ENCODE data around the gene SERPINB1. TPM values are rescaled to one million over a fixed set of nuclear protein-coding genes. Genes with fewer than 3 reads are reported as not detected.

The SERPINB1 gene
- 22.3 TPM for polyA plus RNA-seq (2013, experiment 1 of 2)
- polyA plus RNA-seq (2013, experiment 2 of 2): 23.4 TPM

DNA sequence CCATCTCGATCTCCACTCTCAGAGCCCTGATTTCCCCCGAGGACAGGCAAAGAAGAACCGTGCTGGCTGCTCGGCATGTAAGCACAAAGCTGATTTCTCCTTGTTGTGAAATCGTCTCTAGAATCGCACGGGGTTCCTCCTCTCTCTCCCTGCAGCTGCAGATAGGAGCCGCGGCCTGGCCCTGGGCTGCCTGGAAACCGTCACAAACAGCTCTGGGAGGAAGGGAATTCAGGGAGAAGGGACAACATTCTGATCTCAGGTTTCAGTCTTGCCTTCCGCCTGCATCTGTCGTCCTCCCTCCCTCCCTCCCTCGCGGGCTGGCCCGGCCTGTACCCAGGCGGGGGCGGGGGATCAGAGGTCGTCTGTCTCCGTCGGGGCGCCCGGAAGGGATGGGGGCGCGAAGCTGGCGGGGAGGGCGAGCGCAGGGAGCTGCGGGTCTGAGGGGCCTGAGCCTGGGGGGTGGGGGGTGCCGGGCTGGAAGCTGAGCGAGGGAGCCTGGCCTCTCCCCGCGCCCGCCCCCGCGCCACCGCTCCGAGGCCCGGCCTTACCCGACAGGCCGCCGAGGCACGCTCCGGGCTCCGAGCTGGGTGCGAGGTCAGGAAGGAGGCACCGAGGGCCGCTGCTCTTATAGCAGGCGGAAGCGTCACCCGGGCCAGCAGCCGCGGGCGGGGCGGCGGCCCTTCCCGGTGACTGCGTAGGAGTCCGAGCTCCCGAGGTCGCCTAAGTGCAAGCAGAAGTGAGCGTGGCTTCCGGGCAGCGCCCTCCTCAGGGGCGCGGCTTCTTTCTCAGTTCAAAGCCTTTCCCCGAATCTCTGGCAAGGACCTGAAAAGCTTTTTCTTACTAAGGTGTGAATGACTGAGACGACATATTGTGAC, at the start of gene SERPINB1:
TSS of gene SERPINB1 (minus strand) at position 600 of the 875 bp plus-strand sequence. CDS start 1,277 bp downstream, outside the sequence.
- Histone ChIP-seq H2AFZ (ENCODE audit: low read depth, low read length) (peak within 1 kb of the TSS; percentile 58), H2BK120ac (ENCODE audit: low read depth, low read length) (peak within 1 kb of the TSS; percentile 91), H2BK15ac (ENCODE audit: low read depth, poor library complexity, severe bottlenecking) (peak within 1 kb of the TSS; percentile 82), H3K4me1 (ENCODE audit: control insufficient read depth, insufficient read depth, low read depth, low read length) (peaks cover 19% of the 10 kb centered on the region), H2AK5ac (ENCODE audit: low read length, severe bottlenecking) (no peak within 1 kb of the TSS), H3K27me3 (ENCODE audit: control insufficient read depth in 1 of 2, insufficient read depth in 1 of 2, low read length in 2 of 2) (no peaks in the 10 kb centered on the region), H3K36me3 (ENCODE audit: control insufficient read depth in 1 of 2, insufficient read depth in 2 of 2, low read depth in 1 of 2, low read length in 2 of 2) (peaks cover 4 to 36% of the 10 kb centered on the region in 2 experiments), H3K18ac (ENCODE audit: low read depth in 1 of 2, low read length in 2 of 2) (peak within 1 kb of the TSS; percentile 84 to 88), H4K91ac (ENCODE audit: low read length) (peak within 1 kb of the TSS; percentile 89), H3K4me3 (ENCODE audit: insufficient read depth in 1 of 2, low read depth in 1 of 2, low read length in 2 of 2) (peak within 1 kb of the TSS; percentile 58 to 78), H4K8ac (ENCODE audit: low read length) (peak within 1 kb of the TSS; percentile 93), H2BK5ac (ENCODE audit: low read depth, low read length, poor library complexity, severe bottlenecking) (no peak within 1 kb of the TSS), H3K23ac (ENCODE audit: low read length in 2 of 2) (no peak within 1 kb of the TSS), H3K79me1 (replicated peaks; ENCODE audit: low read length, poor library complexity, severe bottlenecking) (peaks cover 5% of the 10 kb centered on the region), H3K9ac (ENCODE audit: low read length) (peak within 1 kb of the TSS; percentile 90), H2BK12ac (ENCODE audit: low read length in 2 of 2) (peak within 1 kb of the TSS; percentile 49 to 91), H3K27ac (ENCODE audit: low read length, poor library complexity, severe bottlenecking) (peak within 1 kb of the TSS; percentile 65), H3K9me3 (ENCODE audit: control insufficient read depth, low read length) (no peaks in the 10 kb centered on the region), H3K4me2 (ENCODE audit: low read length, poor library complexity, severe bottlenecking) (peak within 1 kb of the TSS; percentile 22), H3K4ac (ENCODE audit: low read depth in 1 of 2, low read length in 2 of 2) (peak within 1 kb of the TSS; percentile 35 to 88), H3K14ac (ENCODE audit: low read length in 2 of 2) (peak within 1 kb of the TSS in 1 of 2 experiments; percentile 16)
- WGBS: 3% methylated on average over 50 of the region's 67 CpGs
- peak; percentile 98 for DNase-seq

DNA sequence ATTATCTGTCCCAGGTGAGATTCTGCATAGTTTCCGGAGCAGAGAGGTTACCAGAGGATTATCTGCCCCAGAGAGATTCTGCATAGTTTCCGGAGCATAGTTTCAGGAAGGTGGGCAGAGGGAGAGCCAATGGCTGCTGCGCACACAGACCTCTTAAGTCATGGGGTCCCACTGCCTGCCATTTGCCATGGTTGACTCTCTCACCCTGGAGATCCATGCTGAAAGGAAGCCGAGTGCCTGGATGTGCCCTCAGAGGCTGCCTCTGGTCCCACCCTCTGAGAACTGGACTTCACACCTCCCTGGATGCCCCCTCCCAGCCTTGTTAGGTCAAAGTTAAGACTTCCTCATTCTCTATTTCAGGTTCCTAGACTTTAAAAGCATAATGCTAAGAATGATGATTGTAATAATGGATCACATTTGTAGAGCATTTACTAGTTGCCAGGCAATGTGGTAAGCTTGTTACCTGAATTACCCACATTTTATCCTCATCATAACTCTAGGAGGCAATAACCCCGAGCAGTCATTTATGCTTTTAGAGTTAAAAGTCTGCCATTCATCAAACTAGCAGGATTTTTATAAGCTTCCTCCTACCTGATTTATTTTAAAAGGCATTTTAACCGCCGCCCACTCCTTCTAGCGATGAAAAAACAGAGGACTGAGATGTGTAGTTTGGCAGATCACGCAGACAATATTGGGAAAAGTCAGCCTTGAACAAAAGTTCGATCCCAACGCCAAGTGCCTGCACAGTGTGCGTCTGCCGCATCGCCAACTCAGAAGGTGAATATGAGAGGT, 49.5 kb upstream of the SERPINB1 start:
- Histone ChIP-seq H3K36me3 (ENCODE audit: control insufficient read depth in 1 of 2, insufficient read depth in 2 of 2, low read depth in 1 of 2, low read length in 2 of 2) (peaks cover 12 to 17% of the 10 kb centered on the region in 2 experiments), H3K4me3 (ENCODE audit: insufficient read depth in 1 of 2, low read depth in 1 of 2, low read length in 2 of 2) (no peak overlapping the region), H2BK120ac (ENCODE audit: low read depth, low read length) (no peak overlapping the region), H3K27ac (ENCODE audit: low read length, poor library complexity, severe bottlenecking) (no peak overlapping the region), H2BK12ac (ENCODE audit: low read length in 2 of 2) (no peak overlapping the region), H2BK15ac (ENCODE audit: low read depth, poor library complexity, severe bottlenecking) (no peak overlapping the region), H3K27me3 (ENCODE audit: control insufficient read depth in 1 of 2, insufficient read depth in 1 of 2, low read length in 2 of 2) (no peaks in the 10 kb centered on the region), H2BK5ac (ENCODE audit: low read depth, low read length, poor library complexity, severe bottlenecking) (no peak overlapping the region), H3K18ac (ENCODE audit: low read depth in 1 of 2, low read length in 2 of 2) (no peak overlapping the region), H4K91ac (ENCODE audit: low read length) (no peak overlapping the region), H3K4me1 (ENCODE audit: control insufficient read depth, insufficient read depth, low read depth, low read length) (no peaks in the 10 kb centered on the region), H3K23ac (ENCODE audit: low read length in 2 of 2) (no peak overlapping the region), H3K79me1 (replicated peaks; ENCODE audit: low read length, poor library complexity, severe bottlenecking) (no peaks in the 10 kb centered on the region), H2AFZ (ENCODE audit: low read depth, low read length) (no peak overlapping the region), H2AK5ac (ENCODE audit: low read length, severe bottlenecking) (no peak overlapping the region), H3K14ac (ENCODE audit: low read length in 2 of 2) (no peak overlapping the region), H3K4ac (ENCODE audit: low read depth in 1 of 2, low read length in 2 of 2) (no peak overlapping the region), H3K9ac (ENCODE audit: low read length) (no peak overlapping the region), H4K8ac (ENCODE audit: low read length) (no peak overlapping the region), H3K9me3 (ENCODE audit: control insufficient read depth, low read length) (no peaks in the 10 kb centered on the region), H3K4me2 (ENCODE audit: low read length, poor library complexity, severe bottlenecking) (no peak overlapping the region)
- WGBS: 97% methylated on average over 14 of the region's 14 CpGs
- DNase-seq: no peak

DNA sequence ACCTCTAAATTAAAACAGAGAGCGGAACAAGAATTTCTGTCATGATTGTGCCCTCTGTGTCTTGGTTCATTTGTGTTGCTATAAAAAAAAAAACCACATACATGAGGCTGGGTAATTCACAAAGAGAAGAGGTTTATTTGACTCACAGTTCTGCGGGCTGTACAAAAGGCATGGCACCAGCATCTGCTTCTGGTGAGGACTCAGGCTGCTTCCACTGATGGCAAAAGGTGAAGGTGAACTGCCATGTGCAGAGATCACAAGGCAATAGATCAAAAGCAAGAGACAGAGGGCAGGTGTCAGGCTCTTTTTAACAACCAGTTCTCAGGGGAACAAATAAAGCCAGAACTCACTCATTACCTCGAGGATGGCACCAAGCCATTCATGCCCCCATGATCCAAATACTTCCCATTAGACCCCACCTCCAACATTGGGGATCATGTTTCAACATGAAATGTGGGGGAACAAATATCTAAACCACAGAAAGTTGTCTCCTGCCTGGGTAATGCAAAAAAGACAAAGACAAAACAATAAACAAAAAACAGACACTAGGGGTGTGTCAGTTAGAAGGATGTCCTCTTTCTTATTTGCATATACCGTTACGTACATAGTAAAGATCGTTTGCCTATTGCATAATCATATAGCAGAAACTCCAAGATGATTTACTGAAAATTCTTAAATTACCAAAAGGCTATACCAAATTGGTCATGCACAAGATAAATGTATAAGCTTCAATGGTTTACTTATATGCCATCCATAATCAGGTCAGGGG, 44.5 kb upstream of the SERPINB1 start:
- no peak overlapping the region for H3K18ac ChIP-seq (ENCODE audit: low read depth in 1 of 2, low read length in 2 of 2)
- H3K23ac ChIP-seq (ENCODE audit: low read length in 2 of 2): no peak overlapping the region
- H3K4ac ChIP-seq (ENCODE audit: low read depth in 1 of 2, low read length in 2 of 2): no peak overlapping the region
- H3K4me1 ChIP-seq (ENCODE audit: control insufficient read depth, insufficient read depth, low read depth, low read length): no peaks in the 10 kb centered on the region
- no peak overlapping the region for H2BK12ac ChIP-seq (ENCODE audit: low read length in 2 of 2)
- no peak overlapping the region for H2BK5ac ChIP-seq (ENCODE audit: low read depth, low read length, poor library complexity, severe bottlenecking)
- DNase-seq: no peak
- H4K8ac ChIP-seq (ENCODE audit: low read length): no peak overlapping the region
- no peak overlapping the region for H2BK120ac ChIP-seq (ENCODE audit: low read depth, low read length)
- H3K9ac ChIP-seq (ENCODE audit: low read length): no peak overlapping the region
- H3K27ac ChIP-seq (ENCODE audit: low read length, poor library complexity, severe bottlenecking): no peak overlapping the region
- H3K36me3 ChIP-seq (ENCODE audit: control insufficient read depth in 1 of 2, insufficient read depth in 2 of 2, low read depth in 1 of 2, low read length in 2 of 2): peaks cover 4 to 7% of the 10 kb centered on the region in 2 experiments
- no peaks in the 10 kb centered on the region for H3K9me3 ChIP-seq (ENCODE audit: control insufficient read depth, low read length)
- no peak overlapping the region for H3K4me2 ChIP-seq (ENCODE audit: low read length, poor library complexity, severe bottlenecking)
- no peak overlapping the region for H2AFZ ChIP-seq (ENCODE audit: low read depth, low read length)
- H3K4me3 ChIP-seq (ENCODE audit: insufficient read depth in 1 of 2, low read depth in 1 of 2, low read length in 2 of 2): no peak overlapping the region
- H2BK15ac ChIP-seq (ENCODE audit: low read depth, poor library complexity, severe bottlenecking): no peak overlapping the region
- no peaks in the 10 kb centered on the region for H3K27me3 ChIP-seq (ENCODE audit: control insufficient read depth in 1 of 2, insufficient read depth in 1 of 2, low read length in 2 of 2)
- H3K79me1 ChIP-seq (replicated peaks; ENCODE audit: low read length, poor library complexity, severe bottlenecking): no peaks in the 10 kb centered on the region
- no peak overlapping the region for H3K14ac ChIP-seq (ENCODE audit: low read length in 2 of 2)
- H4K91ac ChIP-seq (ENCODE audit: low read length): no peak overlapping the region
- H2AK5ac ChIP-seq (ENCODE audit: low read length, severe bottlenecking): no peak overlapping the region
- WGBS: 84% methylated on average over 4 of the region's 6 CpGs
